ENCODE data around the gene CDON.

- TF ChIP-seq CEBPB (IDR thresholded peaks at IDR 0.05) (no peak), MAX (IDR thresholded peaks at IDR 0.05) (no peak), CREB1 (IDR thresholded peaks at IDR 0.05; ENCODE audit: low read depth) (no peak)
Measured at GRCh38 chr11:125990244-125990643, 72.4 kb downstream of the CDON start.

All from Ishikawa (cell line).